AG10803 (cell line): ENCODE results near the gene MSH5.

ENCODE experiments used
- DNase-seq: peaks from one replicate; pipeline ENCODE4 v3.0.0; 2010; ENCODE audit warnings: low read depth
- H3K4me3 ChIP-seq: 2 replicates; pipeline ENCODE4 v1.5.1; 2011; ENCODE audit warnings: mild to moderate bottlenecking, low read length, control low read depth
- TF ChIP-seq, protein P1 (sequence below): conservative IDR thresholded peaks from 2 replicates; pipeline ENCODE4 v1.5.1; 2011; ENCODE audit warnings: mild to moderate bottlenecking, low read length, control low read depth, inconsistent platforms

Gene MSH5

DNA sequence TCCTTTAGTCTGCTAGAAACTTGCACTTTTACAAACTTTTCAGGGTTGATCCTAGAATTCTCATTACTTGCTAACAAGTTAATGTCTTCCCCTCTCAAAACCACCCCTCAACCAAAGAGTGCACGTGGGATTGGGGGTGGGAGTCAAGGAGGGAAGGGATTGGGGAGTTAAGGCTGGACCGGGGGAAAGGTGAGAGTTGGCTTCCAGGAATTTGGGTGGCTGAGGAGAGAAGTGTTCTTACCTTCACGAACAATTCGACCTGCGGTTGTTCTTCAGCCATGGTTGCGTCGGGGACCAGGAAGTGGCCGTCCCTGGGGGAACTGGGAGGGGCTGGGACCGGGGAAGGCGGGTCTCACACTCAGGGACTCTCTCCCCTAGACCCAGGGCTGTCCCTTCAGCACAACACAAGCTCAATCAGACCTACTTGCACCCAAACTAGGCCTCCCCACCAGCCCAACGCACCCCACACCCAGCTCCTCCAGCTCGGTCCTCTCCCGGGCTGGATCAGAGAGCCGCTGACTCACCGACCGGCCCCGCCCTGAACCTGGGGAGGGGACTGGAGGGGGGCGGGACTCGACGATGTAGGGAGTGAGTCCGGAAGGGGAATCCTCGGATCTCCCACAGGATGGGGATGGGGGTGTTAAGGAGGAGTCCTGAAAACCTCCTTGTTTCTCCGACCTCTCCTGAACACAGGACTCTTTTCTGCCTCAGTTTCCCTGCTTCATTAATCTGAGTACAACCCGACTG, 3.6 kb upstream of the MSH5 start, which contains the start of gene CLIC1:
Gene CLIC1 (minus strand): TSS at position 510 of the 747 bp plus-strand sequence. CDS start 230 bp downstream, at position 280.
- peak; percentile 71 for DNase-seq
- H3K4me3 ChIP-seq = peak within 1 kb of the TSS; percentile 99
- TF ChIP-seq, protein P1, sequence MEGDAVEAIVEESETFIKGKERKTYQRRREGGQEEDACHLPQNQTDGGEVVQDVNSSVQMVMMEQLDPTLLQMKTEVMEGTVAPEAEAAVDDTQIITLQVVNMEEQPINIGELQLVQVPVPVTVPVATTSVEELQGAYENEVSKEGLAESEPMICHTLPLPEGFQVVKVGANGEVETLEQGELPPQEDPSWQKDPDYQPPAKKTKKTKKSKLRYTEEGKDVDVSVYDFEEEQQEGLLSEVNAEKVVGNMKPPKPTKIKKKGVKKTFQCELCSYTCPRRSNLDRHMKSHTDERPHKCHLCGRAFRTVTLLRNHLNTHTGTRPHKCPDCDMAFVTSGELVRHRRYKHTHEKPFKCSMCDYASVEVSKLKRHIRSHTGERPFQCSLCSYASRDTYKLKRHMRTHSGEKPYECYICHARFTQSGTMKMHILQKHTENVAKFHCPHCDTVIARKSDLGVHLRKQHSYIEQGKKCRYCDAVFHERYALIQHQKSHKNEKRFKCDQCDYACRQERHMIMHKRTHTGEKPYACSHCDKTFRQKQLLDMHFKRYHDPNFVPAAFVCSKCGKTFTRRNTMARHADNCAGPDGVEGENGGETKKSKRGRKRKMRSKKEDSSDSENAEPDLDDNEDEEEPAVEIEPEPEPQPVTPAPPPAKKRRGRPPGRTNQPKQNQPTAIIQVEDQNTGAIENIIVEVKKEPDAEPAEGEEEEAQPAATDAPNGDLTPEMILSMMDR = no peak

DNA sequence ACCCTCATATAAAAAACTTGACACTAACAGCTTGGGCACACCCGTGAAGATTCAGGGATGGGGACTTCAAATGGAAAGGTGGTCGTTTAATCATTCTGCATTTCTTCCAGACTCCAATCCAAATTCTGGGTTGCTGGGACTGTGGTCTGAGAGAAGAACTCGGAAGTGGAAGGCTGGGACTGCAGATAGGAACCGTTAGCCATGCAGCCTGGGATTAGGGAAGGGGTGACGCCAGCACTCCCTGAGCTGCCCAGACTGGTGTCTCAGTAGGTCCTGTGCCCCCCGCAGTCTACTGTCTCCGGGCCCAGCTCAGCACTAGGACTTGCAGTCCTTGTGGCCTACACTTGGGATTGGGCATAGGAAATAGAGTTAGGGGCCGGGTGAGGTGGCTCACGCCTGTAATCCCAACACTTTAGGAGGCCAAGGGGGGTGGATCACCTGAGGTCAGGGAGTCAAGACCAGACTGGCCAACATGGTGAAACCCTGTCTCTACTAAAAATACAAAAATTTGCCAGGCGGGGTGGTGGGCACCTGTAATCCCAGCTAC, 3.0 kb upstream of the MSH5 start:
- no peak for DNase-seq
- TF ChIP-seq, protein P1 = no peak
- peak overlapping the region; percentile 99 for H3K4me3 ChIP-seq

DNA sequence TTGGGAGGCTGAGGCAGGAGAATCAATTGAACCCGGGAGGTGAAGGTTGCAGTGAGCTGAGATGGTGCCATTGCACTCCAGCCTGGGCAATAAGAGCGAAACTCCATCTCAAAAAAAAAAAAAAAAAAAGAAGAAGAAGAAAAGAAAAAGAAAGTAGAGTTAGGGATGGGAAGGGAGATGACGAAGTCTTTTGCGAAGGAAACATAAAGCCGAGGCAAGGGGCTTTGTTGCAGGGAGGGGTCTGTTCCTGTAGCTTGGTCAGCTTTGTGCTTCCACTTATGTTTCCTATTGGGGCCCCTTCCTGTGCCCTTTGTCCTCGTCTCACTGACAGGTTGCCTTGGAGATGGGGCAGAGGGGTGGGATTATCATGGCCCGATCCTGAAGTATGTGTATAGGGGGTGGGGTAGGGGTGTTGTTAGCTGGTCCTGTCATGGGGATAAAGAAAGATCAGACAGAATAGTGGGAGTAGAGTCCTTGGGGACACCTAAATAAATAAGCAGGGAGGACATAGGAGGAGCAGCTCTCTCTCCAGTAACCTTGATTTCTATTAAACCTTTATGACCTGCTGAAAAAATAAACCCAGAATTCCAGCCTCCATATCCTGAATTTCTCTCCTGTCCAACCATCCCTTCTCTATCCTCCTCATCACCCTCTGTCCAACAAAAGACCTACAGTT, 2.4 kb upstream of the MSH5 start:
- DNase-seq = no peak
- TF ChIP-seq, protein P1 = no peak
- H3K4me3 ChIP-seq = peak overlapping the region; percentile 24

DNA sequence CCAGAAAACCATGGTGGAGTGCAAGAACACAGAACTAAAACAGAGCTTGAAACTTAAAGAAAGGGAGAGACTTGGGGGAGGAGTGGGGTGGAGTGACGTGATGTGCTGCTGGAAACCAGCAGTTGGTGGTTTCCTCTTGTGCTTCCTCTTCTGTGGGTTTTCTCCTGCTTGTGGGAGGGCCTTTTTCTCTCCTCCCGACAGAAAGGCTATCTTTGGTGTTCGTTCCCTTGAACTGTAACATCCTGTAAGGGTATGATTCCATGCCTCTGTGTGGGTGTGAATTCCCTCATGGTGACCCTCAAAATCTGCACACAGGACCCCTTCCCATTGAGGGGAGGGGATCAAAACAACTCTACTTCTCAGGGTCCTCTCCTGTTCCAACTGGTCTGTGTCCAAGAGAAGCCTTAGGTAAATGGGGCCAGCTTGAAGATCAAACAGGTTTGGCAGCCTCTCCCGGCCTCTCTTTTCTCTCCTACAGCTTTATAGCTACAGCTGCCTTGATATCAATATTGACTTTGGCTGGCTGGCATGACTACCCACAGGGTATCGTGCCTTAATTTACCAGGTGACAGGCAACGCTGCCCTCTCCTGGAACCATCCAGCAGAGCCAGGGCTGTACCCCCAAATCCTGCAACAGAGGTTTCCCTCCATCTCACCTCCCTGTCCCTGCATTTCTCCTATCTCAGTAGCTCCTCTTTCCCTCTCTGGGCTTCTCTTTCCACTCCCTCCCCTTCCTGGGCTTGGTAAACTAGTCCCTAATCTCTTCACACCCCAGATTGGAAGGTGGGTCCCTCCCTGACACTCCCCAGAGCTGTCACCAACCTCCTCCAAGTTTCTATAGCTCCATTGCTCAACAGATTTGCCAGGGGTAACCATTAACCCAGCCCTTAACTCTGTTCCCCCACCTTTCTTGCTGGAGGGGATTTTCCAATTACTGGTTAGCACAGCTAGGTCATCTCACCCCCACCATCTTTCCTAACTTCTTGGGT, 1.5 kb upstream of the MSH5 start:
- H3K4me3 ChIP-seq = peak overlapping the region; percentile 24
- peak; percentile 80 for DNase-seq
- TF ChIP-seq, protein P1 = peak; percentile 32

DNA sequence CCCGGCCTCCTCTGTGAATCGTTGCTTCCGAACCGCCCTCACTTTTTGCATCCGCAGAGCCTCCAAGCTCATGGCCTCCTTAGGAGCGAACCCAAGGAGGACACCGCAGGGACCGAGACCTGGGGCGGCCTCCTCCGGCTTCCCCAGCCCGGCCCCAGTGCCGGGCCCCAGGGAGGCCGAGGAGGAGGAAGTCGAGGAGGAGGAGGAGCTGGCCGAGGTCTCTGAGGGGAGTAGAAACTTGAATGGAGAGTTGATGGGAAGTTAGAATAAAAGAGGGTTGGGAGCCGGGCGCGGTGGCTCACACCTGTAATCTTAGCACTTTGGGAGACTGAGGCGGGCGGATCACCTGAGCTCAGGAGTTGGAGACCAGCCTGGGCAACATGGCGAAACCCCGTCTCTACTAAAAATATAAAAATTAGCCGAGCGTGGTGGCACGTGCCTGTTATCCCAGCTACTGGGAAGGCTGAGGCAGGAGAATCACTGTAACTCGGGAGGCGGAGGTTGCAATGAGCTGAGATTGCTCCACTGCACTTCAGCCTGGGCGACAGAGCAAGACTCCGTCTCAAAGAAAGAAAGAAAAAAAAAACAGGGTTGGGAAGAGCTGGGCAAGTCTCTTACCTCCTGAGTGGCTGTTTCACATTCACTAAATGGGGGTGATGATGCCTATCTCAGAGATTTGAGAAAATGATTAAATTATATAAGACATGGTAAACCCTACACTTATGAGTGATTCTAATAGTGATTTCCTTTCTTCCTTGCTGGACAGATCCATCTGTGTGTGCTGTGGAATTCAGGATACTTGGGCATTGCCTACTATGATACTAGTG, 805 bp downstream of the MSH5 start:
- peak overlapping the region; percentile 91 for H3K4me3 ChIP-seq
- TF ChIP-seq, protein P1 = no peak
- DNase-seq = no peak

DNA sequence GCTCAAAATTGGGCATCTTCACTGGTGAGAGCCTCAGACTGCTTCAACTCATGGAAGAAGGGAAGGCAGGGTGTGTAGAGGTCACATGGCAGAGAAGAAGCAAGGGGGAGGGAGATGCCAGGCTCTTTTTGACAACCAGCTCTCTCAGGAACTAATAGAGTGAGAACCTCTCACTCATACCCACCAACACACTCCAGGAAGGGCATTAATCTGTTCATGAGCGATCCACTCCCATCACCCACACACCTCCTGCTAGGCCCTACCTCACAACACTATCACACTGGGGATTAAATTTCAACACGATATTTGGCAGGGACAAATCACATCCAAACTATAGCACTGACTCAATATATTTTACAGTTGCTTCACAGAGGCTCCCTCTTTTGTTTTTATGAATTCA, 2.0 kb downstream of the MSH5 start:
- no peak overlapping the region for H3K4me3 ChIP-seq
- DNase-seq = no peak
- TF ChIP-seq, protein P1 = no peak
